ENCODE measurements around the gene BCL2. TPM values are rescaled to one million over a fixed set of nuclear protein-coding genes. Genes with fewer than 3 reads are reported as not detected.
A peak's percentile ranks its signal among the peaks of the same experiment; 100 is the strongest.

The BCL2 gene
- total RNA-seq, 2 experiments from 2014 or later, result 1.4 to 2.5 TPM

GRCh38 chr18:63135101-63135500 is 184.5 kb downstream of the BCL2 start:
- Histone ChIP-seq H3K4me3 (ENCODE audit: low read depth, low read length, poor library complexity, severe bottlenecking) (no peak overlapping the region), H3K9me3 (ENCODE audit: low read length) (0 out of 2 replicates have a peak, but pooled peaks cover 3% of the 10 kb centered on the region), H3K79me2 (ENCODE audit: insufficient read depth, low read depth, low read length) (no peaks in the 10 kb centered on the region), H3K4me1 (ENCODE audit: insufficient read depth, low read length, poor library complexity, severe bottlenecking) (peaks cover 36% of the 10 kb centered on the region), H2AFZ (ENCODE audit: low read length) (no peak overlapping the region), H3K36me3 (ENCODE audit: insufficient read depth, low read length) (no peaks in the 10 kb centered on the region), H3K4me2 (ENCODE audit: low read length) (no peak overlapping the region; the same call in 1 of the 2 replicates), H3K27ac (ENCODE audit: low read depth, low read length, poor library complexity, severe bottlenecking) (no peak overlapping the region), H4K20me1 (ENCODE audit: insufficient read depth, low read length) (no peaks in the 10 kb centered on the region), H3K9me2 (ENCODE audit: insufficient read depth, low read length) (no peaks in the 10 kb centered on the region)
- BruUV-seq (replicated peaks), result no TSS peak
- CTCF ChIA-PET (ENCODE audit: unreplicated experiment), result no interaction called here
- TF ChIP-seq EZH2phosphoT487 (IDR thresholded peaks at IDR 0.05; ENCODE audit: borderline replicate concordance, low read depth, low read length), result no peak
- TF ChIP-seq CTCF (conservative IDR thresholded peaks at IDR 0.05; ENCODE audit: low read length), result no peak
- intact Hi-C loops (cut with micrococcal nuclease; ENCODE audit: unreplicated experiment), result loop anchor here (10.0 kb wide), 1 partner anchor 290 kb away; the partner anchor contains the start of gene VPS4B
- DNase-seq (ENCODE audit: low spot score), result no peak
- POLR2A ChIA-PET, result interaction anchor here (0.6 to 0.8 kb wide), 2 partner anchors 21 to 121 kb away, joined by 3 read pairs; no protein-coding TSS in a partner anchor

- Histone ChIP-seq H3K4me2 (ENCODE audit: low read length) (peak overlapping the region; percentile 29; the same call in 1 of the 2 replicates), H3K4me3 (ENCODE audit: low read depth, low read length, poor library complexity, severe bottlenecking) (no peak overlapping the region), H2AFZ (ENCODE audit: low read length) (no peak overlapping the region), H3K27ac (ENCODE audit: low read depth, low read length, poor library complexity, severe bottlenecking) (no peak overlapping the region), H3K79me2 (ENCODE audit: insufficient read depth, low read depth, low read length) (no peaks in the 10 kb centered on the region), H4K20me1 (ENCODE audit: insufficient read depth, low read length) (no peaks in the 10 kb centered on the region), H3K36me3 (ENCODE audit: insufficient read depth, low read length) (no peaks in the 10 kb centered on the region), H3K4me1 (ENCODE audit: insufficient read depth, low read length, poor library complexity, severe bottlenecking) (peaks cover 13% of the 10 kb centered on the region), H3K9me2 (ENCODE audit: insufficient read depth, low read length) (no peaks in the 10 kb centered on the region), H3K9me3 (ENCODE audit: low read length) (no peaks in the 10 kb centered on the region)
- ChIA-PET CTCF (ENCODE audit: unreplicated experiment) (no interaction called here), POLR2A (interaction anchor here (0.9 to 1.1 kb wide), 2 partner anchors 18 to 19 kb away, joined by 3 read pairs; no protein-coding TSS in a partner anchor)
- intact Hi-C loops (cut with micrococcal nuclease; ENCODE audit: unreplicated experiment), result loop anchor here (10.0 kb wide), 1 partner anchor 292 kb away; the partner anchor contains the start of gene VPS4B
- TF ChIP-seq EZH2phosphoT487 (IDR thresholded peaks at IDR 0.05; ENCODE audit: borderline replicate concordance, low read depth, low read length) (no peak), CTCF (conservative IDR thresholded peaks at IDR 0.05; ENCODE audit: low read length) (no peak)
- DNase-seq (ENCODE audit: low spot score), result no peak
- BruUV-seq (replicated peaks), result no TSS peak
Measured at GRCh38 chr18:63132819-63133200, 186.8 kb downstream of the BCL2 start.
